HepG2 (cell line): ENCODE results near the gene NDUFS1. TPM values are rescaled to one million over a fixed set of nuclear protein-coding genes. Genes with fewer than 3 reads are reported as not detected.

Experiments
- CBX5 ChIP-seq: sonication (generic); formaldehyde crosslinking; IDR thresholded peaks from 2 replicates; pipeline ENCODE4 v1.4.0; 2020; ENCODE audit warnings: missing genetic modification reagents, borderline replicate concordance
- ELF4 ChIP-seq: sonication (generic); formaldehyde crosslinking; IDR thresholded peaks from 2 replicates; pipeline ENCODE4 v1.5.0; 2020; ENCODE audit warnings: missing genetic modification reagents, mild to moderate bottlenecking, moderate library complexity, borderline replicate concordance
- ETV5 ChIP-seq: IDR thresholded peaks from 2 replicates; pipeline ENCODE4 v1.6.1; 2018; ENCODE audit warnings: missing biosample characterization, missing genetic modification reagents, inconsistent platforms, borderline replicate concordance
- HDAC2 ChIP-seq: sonication (generic); formaldehyde crosslinking; IDR thresholded peaks from 2 replicates; pipeline ENCODE4 v1.4.0; 2020; ENCODE audit warnings: missing genetic modification reagents
- JARID2 ChIP-seq: sonication (generic); formaldehyde crosslinking; IDR thresholded peaks from 2 replicates; pipeline ENCODE4 v1.8.1; 2023; ENCODE audit warnings: missing genetic modification reagents, inconsistent platforms; ENCODE audit not compliant: insufficient replicate concordance
- MEF2D ChIP-seq: sonication (generic); formaldehyde crosslinking; IDR thresholded peaks from 2 replicates; pipeline ENCODE4 v1.5.1; 2020; ENCODE audit warnings: mild to moderate bottlenecking, missing genetic modification reagents
- NCOR1 ChIP-seq: fragments of 200-600 bp; sonication (generic); IDR thresholded peaks from 2 replicates; pipeline ENCODE4 v1.7.0; 2017; ENCODE audit warnings: antibody characterized with exemption, low read length, borderline replicate concordance
- PHB2 ChIP-seq: fragments of 450-650 bp; IDR thresholded peaks from 2 replicates; pipeline ENCODE4 v1.6.1; 2018; ENCODE audit not compliant: partially characterized antibody
- PITX1 ChIP-seq: sonication (generic); formaldehyde crosslinking; IDR thresholded peaks from 2 replicates; pipeline ENCODE4 v1.5.1; 2020; ENCODE audit warnings: mild to moderate bottlenecking, missing genetic modification reagents
- RELA ChIP-seq: sonication (generic); formaldehyde crosslinking; IDR thresholded peaks from 2 replicates; pipeline ENCODE4 v1.4.0; 2020; ENCODE audit warnings: missing genetic modification reagents
- RXRA ChIP-seq: sonication (generic); formaldehyde crosslinking; IDR thresholded peaks from 2 replicates; pipeline ENCODE4 v1.5.1; 2020; ENCODE audit warnings: missing genetic modification reagents
- ZBTB38 ChIP-seq: sonication (generic); formaldehyde crosslinking; IDR thresholded peaks from 2 replicates; pipeline ENCODE4 v1.5.1; 2020; ENCODE audit warnings: mild to moderate bottlenecking, missing genetic modification reagents
- ZNF207 ChIP-seq: fragments of 450-650 bp; IDR thresholded peaks from 2 replicates; pipeline ENCODE4 v1.6.1; 2016; ENCODE audit warnings: antibody characterized with exemption, borderline replicate concordance
- ZNF430 ChIP-seq: sonication (generic); formaldehyde crosslinking; IDR thresholded peaks from 2 replicates; pipeline ENCODE4 v1.9.0; 2021; ENCODE audit warnings: mild to moderate bottlenecking, missing genetic modification reagents
- ZNF530 ChIP-seq: sonication (generic); formaldehyde crosslinking; IDR thresholded peaks from 2 replicates; pipeline ENCODE4 v1.5.0; 2020; ENCODE audit warnings: low read depth, mild to moderate bottlenecking, missing genetic modification reagents
- ZNF547 ChIP-seq: sonication (generic); formaldehyde crosslinking; IDR thresholded peaks from 2 replicates; pipeline ENCODE4 v1.5.1; 2020; ENCODE audit warnings: mild to moderate bottlenecking, missing genetic modification reagents
- ZNF7 ChIP-seq: IDR thresholded peaks from 2 replicates; pipeline ENCODE4 v1.6.1; 2016; ENCODE audit warnings: missing biosample characterization, missing genetic modification reagents
- ZNF709 ChIP-seq: sonication (generic); formaldehyde crosslinking; IDR thresholded peaks from 2 replicates; pipeline ENCODE4 v1.5.0; 2020; ENCODE audit warnings: mild to moderate bottlenecking, missing genetic modification reagents
- ZNF713 ChIP-seq: sonication (generic); formaldehyde crosslinking; IDR thresholded peaks from 2 replicates; pipeline ENCODE4 v1.4.0; 2020; ENCODE audit warnings: mild to moderate bottlenecking, missing genetic modification reagents
- ZSCAN22 ChIP-seq: sonication (generic); formaldehyde crosslinking; IDR thresholded peaks from 2 replicates; pipeline ENCODE4 v1.4.0; 2020; ENCODE audit warnings: mild to moderate bottlenecking, missing genetic modification reagents
- polyA plus RNA-seq, 8 experiments: library from polyadenylated mRNA; depleted of rRNA in 3 of 8; stranded (reverse) in 7 of 8; unstranded in 1 of 8; fragments of >200 nt; fragmentation: Illumina TruSeq in 4 of 8; extraction: Trizol in 4 of 8; gene quantifications; 2 replicates each; pipeline versions ENCODE4 v1.2.1 to v1.2.3, GENCODE V29; 2011 to 2016; ENCODE audit warnings: low read depth in 4 of 8, missing spikeins in 1 of 8, mixed read lengths in 1 of 8; ENCODE audit not compliant: insufficient read depth in 1 of 8
- total RNA-seq, 5 experiments: library from RNA; depleted of rRNA; stranded (reverse); fragments of >200 nt; fragmentation: Illumina TruSeq; extraction: Trizol; gene quantifications; 2 replicates each; pipeline ENCODE4 v1.2.3, GENCODE V29; 2016; ENCODE audit warnings: low read depth in 1 of 5
- TF ChIP-seq, protein P1 (sequence below): sonication (generic); formaldehyde crosslinking; IDR thresholded peaks from 2 replicates; pipeline ENCODE4 v1.5.1; 2020; ENCODE audit warnings: mild to moderate bottlenecking, missing genetic modification reagents
- TF ChIP-seq, protein P2 (sequence below): sonication (generic); formaldehyde crosslinking; IDR thresholded peaks from 2 replicates; pipeline ENCODE4 v1.5.1; 2020; ENCODE audit warnings: missing genetic modification reagents, mild to moderate bottlenecking, borderline replicate concordance
- TF ChIP-seq, protein P3 (sequence below): sonication (generic); formaldehyde crosslinking; IDR thresholded peaks from 2 replicates; pipeline ENCODE4 v1.5.0; 2020; ENCODE audit warnings: missing genetic modification reagents
- TF ChIP-seq, protein P4 (sequence below): sonication (generic); formaldehyde crosslinking; IDR thresholded peaks from 2 replicates; pipeline ENCODE4 v1.8.1; 2023; ENCODE audit warnings: mild to moderate bottlenecking, moderate library complexity, missing genetic modification reagents

NDUFS1 gene
- total and polyA plus RNA-seq, 2 of the 13 experiments (the other 11 are each of a cell fraction or from before 2014, with no cell fraction given), result 139 to 242 TPM

DNA sequence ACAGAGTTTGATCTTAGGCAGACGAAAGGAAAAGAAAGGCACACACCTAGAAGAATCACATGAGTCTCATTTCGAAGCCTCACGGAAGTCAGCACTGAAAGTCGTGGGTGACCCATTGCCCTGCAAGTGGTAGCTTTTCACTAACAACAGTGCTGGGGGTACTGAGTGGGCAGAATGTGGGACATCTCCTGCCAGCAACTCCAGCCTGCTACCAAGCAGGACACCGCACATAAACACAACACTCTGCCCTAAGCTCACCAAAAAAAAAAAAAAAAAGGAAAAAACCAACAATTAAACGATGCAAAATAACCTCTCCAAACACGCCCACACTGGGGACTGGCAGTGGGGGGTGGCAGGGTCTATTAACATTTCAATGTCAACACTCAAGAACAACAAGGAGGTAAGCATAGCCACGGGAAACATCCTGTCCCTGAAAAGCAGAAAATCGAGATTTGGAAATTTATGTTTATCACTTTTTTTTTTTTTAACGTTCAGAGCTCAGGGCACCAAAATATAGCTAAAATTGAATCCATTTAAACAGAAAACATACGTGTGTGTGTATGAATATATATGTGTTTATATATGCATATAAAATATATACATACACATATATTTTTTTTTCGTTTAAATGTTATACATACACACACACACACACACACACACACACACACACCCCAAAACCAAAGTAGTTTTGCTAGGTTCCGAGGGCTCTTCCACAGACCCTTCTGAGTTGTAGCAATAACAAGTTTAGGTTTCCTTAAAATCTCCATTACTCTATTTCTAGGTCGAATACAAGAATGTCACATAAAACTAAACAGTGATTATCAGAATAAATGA, 75.4 kb downstream of the NDUFS1 start (continued):
- TF ChIP-seq ZNF430 (CRISPR knock-in tag) (no peak; the same call in 1 of the 2 replicates), PHB2 (no peak), ZNF7 (CRISPR knock-in tag) (no peak), ZNF713 (CRISPR knock-in tag) (no peak), ZNF709 (CRISPR knock-in tag) (no peak), ZNF530 (CRISPR knock-in tag) (no peak), NCOR1 (0 out of 2 replicates have a peak, but pooled peaks have one; percentile 7), MEF2D (no peak), ZNF547 (CRISPR knock-in tag) (no peak; the same call in 1 of the 2 replicates), CBX5 (CRISPR knock-in tag) (no peak), PITX1 (CRISPR knock-in tag) (no peak), ZBTB38 (peak; percentile 72), ZSCAN22 (CRISPR knock-in tag) (no peak), HDAC2 (CRISPR knock-in tag) (peak; percentile 48; the same call in 1 of the 2 replicates), RELA (CRISPR knock-in tag) (no peak), ELF4 (peak; percentile 28), RXRA (no peak), ZNF207 (no peak), ETV5 (no peak), JARID2 (CRISPR knock-in tag) (no peak)
- TF ChIP-seq, protein P1, sequence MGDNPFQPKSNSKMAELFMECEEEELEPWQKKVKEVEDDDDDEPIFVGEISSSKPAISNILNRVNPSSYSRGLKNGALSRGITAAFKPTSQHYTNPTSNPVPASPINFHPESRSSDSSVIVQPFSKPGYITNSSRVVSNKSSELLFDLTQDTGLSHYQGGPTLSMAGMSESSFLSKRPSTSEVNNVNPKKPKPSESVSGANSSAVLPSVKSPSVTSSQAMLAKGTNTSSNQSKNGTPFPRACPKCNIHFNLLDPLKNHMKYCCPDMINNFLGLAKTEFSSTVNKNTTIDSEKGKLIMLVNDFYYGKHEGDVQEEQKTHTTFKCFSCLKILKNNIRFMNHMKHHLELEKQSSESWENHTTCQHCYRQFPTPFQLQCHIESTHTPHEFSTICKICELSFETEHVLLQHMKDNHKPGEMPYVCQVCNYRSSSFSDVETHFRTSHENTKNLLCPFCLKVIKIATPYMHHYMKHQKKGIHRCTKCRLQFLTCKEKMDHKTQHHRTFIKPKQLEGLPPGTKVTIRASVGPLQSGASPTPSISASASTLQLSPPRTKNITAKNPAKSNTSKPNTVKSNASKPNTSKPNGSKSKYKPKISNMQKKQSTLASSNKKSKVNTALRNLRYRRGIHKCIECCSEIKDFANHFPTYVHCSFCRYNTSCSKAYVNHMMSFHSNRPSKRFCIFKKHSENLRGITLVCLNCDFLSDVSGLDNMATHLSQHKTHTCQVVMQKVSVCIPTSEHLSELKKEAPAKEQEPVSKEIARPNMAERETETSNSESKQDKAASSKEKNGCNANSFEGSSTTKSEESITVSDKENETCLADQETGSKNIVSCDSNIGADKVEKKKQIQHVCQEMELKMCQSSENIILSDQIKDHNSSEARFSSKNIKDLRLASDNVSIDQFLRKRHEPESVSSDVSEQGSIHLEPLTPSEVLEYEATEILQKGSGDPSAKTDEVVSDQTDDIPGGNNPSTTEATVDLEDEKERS (CRISPR knock-in tag), result no peak
- TF ChIP-seq, protein P2, sequence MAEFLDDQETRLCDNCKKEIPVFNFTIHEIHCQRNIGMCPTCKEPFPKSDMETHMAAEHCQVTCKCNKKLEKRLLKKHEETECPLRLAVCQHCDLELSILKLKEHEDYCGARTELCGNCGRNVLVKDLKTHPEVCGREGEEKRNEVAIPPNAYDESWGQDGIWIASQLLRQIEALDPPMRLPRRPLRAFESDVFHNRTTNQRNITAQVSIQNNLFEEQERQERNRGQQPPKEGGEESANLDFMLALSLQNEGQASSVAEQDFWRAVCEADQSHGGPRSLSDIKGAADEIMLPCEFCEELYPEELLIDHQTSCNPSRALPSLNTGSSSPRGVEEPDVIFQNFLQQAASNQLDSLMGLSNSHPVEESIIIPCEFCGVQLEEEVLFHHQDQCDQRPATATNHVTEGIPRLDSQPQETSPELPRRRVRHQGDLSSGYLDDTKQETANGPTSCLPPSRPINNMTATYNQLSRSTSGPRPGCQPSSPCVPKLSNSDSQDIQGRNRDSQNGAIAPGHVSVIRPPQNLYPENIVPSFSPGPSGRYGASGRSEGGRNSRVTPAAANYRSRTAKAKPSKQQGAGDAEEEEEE (CRISPR knock-in tag), result no peak
- TF ChIP-seq, protein P3, sequence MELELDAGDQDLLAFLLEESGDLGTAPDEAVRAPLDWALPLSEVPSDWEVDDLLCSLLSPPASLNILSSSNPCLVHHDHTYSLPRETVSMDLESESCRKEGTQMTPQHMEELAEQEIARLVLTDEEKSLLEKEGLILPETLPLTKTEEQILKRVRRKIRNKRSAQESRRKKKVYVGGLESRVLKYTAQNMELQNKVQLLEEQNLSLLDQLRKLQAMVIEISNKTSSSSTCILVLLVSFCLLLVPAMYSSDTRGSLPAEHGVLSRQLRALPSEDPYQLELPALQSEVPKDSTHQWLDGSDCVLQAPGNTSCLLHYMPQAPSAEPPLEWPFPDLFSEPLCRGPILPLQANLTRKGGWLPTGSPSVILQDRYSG, result no peak
- TF ChIP-seq, protein P4, sequence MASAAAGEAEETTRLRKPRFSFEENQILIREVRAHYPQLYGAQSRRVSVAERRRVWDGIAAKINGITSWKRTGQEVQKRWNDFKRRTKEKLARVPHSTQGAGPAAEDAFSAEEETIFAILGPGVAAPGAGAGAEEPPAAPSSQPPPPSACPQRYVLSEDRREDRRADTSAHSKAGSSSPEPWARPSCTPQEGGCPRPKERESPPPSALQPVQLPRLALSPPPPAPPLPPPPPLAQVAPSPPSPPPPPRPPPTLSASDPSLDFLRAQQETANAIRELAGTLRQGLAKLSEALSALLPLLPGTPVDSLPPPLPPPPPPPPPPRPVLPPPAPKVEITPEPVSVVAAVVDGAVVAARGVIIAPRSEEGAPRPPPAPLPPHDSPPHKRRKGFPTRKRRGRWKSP (CRISPR knock-in tag), result no peak; the same call in 1 of the 2 replicates
